Mucosa of stomach (tissue), 1 donor: ENCODE measurements around the gene MBNL1.
A peak's percentile ranks its signal among the peaks of the same experiment; 100 is the strongest.
"Not testable (repeated sequence)": the region's sequence is repeated elsewhere in the genome, so short reads cannot be mapped to it uniquely, and the experiment has no call there.

Source experiments
- H3K27me3 ChIP-seq: one replicate; pipeline ENCODE4 v1.7.0; 2013; ENCODE audit warnings: mild to moderate bottlenecking, low read length; ENCODE audit not compliant: control insufficient read depth, insufficient read depth
- H3K36me3 ChIP-seq: one replicate; pipeline ENCODE4 v1.7.0; 2013; ENCODE audit warnings: low read length; ENCODE audit not compliant: control insufficient read depth, insufficient read depth
- H3K4me1 ChIP-seq: one replicate; pipeline ENCODE4 v1.7.0; 2013; ENCODE audit warnings: mild to moderate bottlenecking, low read length; ENCODE audit not compliant: control insufficient read depth, insufficient read depth
- H3K4me3 ChIP-seq: one replicate; pipeline ENCODE4 v1.7.0; 2013; ENCODE audit warnings: low read length
- H3K9ac ChIP-seq: one replicate; pipeline ENCODE4 v1.7.0; 2013; ENCODE audit warnings: mild to moderate bottlenecking, low read length, moderate library complexity
- H3K9me3 ChIP-seq: one replicate; pipeline ENCODE4 v1.7.0; 2013; ENCODE audit warnings: mild to moderate bottlenecking, low read length, moderate library complexity; ENCODE audit not compliant: control insufficient read depth
- donor health status: Pancreatic carcinoma.

Gene MBNL1

DNA sequence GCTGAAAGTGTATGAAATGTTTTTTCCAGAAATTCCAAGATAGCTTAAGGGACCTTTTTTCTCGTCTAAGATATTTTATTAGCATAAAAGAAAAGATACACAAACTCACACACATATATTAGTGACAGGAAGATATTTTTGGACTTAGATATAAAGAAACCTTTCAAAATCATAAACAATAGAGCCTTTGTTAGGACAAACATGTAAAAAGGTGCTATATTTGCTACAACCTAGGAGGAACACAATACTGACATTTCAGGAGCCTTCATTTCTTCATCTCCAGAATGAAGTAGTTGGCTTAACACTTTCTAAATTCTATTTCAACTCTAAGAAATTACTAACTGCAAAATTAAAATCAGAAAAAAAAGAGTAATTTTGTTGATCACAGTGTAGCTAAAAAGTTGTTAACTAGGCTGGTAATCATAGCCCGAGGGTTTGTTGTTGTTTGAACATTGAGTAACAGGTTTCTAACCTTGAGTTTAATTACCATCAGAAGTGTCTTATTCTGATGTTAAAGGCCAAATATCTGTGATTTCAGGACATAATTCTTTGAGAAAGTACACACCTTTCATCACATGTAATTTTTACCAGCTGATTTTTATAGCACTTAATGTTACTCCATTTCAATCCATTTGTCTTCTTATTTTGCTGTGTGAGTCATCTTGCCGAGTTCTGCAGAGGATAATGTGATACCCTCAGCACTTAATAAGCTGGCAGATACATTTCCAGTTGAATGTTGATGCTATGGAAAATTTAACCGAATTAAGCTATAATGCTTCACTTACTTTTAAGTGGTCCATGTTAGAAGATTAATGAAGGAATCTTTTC lies 97.3 kb downstream of the MBNL1 start:
- no peak overlapping the region for H3K9ac ChIP-seq
- no peak overlapping the region for H3K4me3 ChIP-seq
- no peaks in the 10 kb centered on the region for H3K4me1 ChIP-seq
- no peaks in the 10 kb centered on the region for H3K9me3 ChIP-seq
- no peaks in the 10 kb centered on the region for H3K27me3 ChIP-seq
- no peaks in the 10 kb centered on the region for H3K36me3 ChIP-seq

GRCh38 chr3:152367192-152367591 lies 98.5 kb downstream of the MBNL1 start:
- not testable (repeated sequence) for H3K4me3 ChIP-seq, H3K36me3 ChIP-seq, H3K4me1 ChIP-seq, H3K9me3 ChIP-seq, H3K9ac ChIP-seq, H3K27me3 ChIP-seq

- not testable (repeated sequence) for H3K4me1 ChIP-seq, H3K27me3 ChIP-seq, H3K9ac ChIP-seq, H3K4me3 ChIP-seq, H3K36me3 ChIP-seq, H3K9me3 ChIP-seq
These were observed 103.9 kb downstream of the MBNL1 start for GRCh38 chr3:152372633-152373032.

GRCh38 chr3:152373379-152373778 lies 104.7 kb downstream of the MBNL1 start:
- no peaks in the 10 kb centered on the region for H3K36me3 ChIP-seq
- H3K9ac ChIP-seq: no peak overlapping the region
- no peaks in the 10 kb centered on the region for H3K4me1 ChIP-seq
- H3K27me3 ChIP-seq: no peaks in the 10 kb centered on the region
- H3K4me3 ChIP-seq: no peak overlapping the region
- H3K9me3 ChIP-seq: no peaks in the 10 kb centered on the region

DNA sequence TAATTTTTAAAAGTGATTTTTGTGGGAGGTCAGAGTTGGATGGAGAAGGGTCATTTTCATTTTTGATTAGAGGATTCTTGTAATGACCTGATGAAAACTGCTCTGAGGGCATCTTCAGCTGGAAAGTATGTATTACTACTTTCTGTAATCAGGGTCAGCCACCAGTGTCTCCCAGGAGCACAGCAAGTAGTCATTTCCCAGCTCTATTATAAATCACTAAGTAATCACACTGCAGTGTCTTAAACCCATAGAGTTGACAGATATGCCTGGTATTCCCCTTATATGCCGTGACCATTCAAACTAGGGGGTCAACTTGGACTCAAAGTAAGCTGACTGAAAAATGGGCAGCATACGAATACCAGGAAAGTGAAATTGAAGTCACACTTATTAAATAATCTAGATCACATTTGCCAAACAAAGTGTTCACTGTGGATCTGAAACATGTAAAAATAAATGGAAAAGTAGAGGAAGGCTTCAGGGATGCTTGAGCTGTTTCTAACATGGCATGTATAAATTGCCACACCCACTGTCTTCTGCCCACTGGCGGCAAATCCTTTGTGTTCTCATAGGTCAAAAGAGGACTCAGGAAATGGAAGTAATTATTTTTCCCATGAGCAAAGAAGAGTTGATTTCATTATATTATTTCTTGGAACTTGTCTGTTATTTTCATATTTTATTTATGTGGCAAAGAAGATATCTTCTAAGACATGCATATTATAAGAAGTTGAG lies 105.7 kb downstream of the MBNL1 start:
- H3K27me3 ChIP-seq: no peaks in the 10 kb centered on the region
- no peaks in the 10 kb centered on the region for H3K9me3 ChIP-seq
- no peaks in the 10 kb centered on the region for H3K36me3 ChIP-seq
- no peak overlapping the region for H3K4me3 ChIP-seq
- H3K4me1 ChIP-seq: no peaks in the 10 kb centered on the region
- H3K9ac ChIP-seq: no peak overlapping the region

DNA sequence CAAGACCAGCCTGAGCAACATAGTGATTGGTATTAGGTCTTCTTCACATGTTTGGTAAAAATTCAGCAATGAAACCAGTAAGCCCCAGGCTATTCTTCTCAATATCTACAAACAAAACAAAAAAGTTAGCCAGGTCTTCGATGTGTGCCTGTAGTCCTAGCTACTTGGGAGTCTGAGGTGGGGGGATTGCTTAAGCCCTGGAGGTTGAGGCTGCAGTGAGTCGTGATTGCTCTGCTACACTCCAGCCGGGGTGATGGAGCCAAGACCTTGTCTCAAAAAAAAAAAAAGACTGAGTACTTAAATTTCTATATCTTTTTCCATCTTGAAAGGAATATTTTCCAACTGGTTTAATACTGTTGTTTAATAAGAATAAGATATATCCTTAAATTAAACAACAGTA lies 106.8 kb downstream of the MBNL1 start:
- no peaks in the 10 kb centered on the region for H3K27me3 ChIP-seq
- no peaks in the 10 kb centered on the region for H3K36me3 ChIP-seq
- H3K4me1 ChIP-seq: no peaks in the 10 kb centered on the region
- no peak overlapping the region for H3K9ac ChIP-seq
- H3K9me3 ChIP-seq: no peaks in the 10 kb centered on the region
- H3K4me3 ChIP-seq: no peak overlapping the region

- Histone ChIP-seq H3K4me3 (no peak overlapping the region), H3K9ac (no peak overlapping the region), H3K36me3 (no peaks in the 10 kb centered on the region)
These were observed 107.8 kb downstream of the MBNL1 start for GRCh38 chr3:152376351-152377183.

GRCh38 chr3:152377184-152377570 lies 108.4 kb downstream of the MBNL1 start:
- Histone ChIP-seq H3K27me3 (no peaks in the 10 kb centered on the region), H3K4me1 (peaks cover 3% of the 10 kb centered on the region), H3K9ac (no peak overlapping the region), H3K36me3 (no peaks in the 10 kb centered on the region), H3K9me3 (no peaks in the 10 kb centered on the region), H3K4me3 (no peak overlapping the region)

More at GRCh38 chr3:152376351-152377183, 107.8 kb downstream of the MBNL1 start:
- no peaks in the 10 kb centered on the region for H3K9me3 ChIP-seq
- H3K27me3 ChIP-seq: no peaks in the 10 kb centered on the region
- no peaks in the 10 kb centered on the region for H3K4me1 ChIP-seq

DNA sequence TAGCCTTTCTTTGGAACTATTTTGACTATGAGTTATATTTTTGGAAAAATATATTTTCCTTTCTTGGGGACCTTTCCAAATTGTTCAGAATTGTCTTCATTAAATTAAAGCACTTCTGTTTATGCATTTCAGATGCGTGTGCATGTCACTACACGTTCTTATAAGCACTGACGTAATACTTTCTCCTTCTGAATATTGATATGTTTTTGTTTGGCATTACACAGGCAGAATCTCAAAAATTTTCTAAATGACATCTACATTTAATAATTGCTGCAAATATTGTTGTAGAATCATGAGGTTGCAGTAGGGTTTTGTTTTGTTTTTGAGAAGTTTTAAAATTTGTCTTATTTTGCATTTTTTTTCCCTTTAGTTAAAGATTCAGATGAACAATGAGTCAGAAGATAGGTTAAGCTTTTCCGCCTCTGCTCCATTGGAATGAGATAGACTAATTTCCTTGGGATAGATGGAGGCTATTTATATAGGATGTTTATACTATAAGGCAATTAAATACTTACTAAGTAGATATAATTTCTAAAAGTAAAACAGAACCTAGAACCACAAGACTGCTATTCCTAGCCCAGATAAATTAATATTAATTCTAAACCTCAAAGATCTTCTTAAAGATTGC lies 110.8 kb downstream of the MBNL1 start:
- peaks cover 3% of the 10 kb centered on the region for H3K4me1 ChIP-seq

DNA sequence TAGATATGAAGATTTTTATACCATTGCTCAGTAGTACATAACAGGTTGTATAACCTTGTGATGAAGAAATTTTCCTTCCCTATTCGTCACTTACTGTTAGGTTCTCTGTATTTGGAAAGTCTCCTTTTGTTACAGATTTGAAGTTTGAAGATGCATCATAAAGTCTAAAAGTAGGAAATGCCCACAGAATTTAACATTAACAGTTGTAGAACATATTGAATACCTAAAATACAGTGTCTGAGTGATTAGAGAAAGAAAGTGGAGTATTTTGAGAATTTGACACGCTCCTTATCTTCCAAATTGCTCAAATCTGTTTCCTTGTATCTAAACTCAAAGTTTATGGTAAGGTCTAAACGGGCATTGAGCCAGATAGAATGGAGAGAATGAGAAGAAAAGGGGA lies 111.3 kb downstream of the MBNL1 start:
- Histone ChIP-seq H3K27me3 (no peaks in the 10 kb centered on the region), H3K4me1 (peaks cover 3% of the 10 kb centered on the region), H3K4me3 (no peak overlapping the region), H3K36me3 (no peaks in the 10 kb centered on the region), H3K9ac (no peak overlapping the region), H3K9me3 (no peaks in the 10 kb centered on the region)

More for the DNA sequence above, 110.8 kb downstream of the MBNL1 start:
- Histone ChIP-seq H3K4me3 (no peak overlapping the region), H3K9ac (no peak overlapping the region), H3K9me3 (no peaks in the 10 kb centered on the region), H3K36me3 (no peaks in the 10 kb centered on the region), H3K27me3 (no peaks in the 10 kb centered on the region)

- no peaks in the 10 kb centered on the region for H3K27me3 ChIP-seq
- H3K9ac ChIP-seq: peak overlapping the region; percentile 48
- no peaks in the 10 kb centered on the region for H3K36me3 ChIP-seq
- H3K9me3 ChIP-seq: no peaks in the 10 kb centered on the region
- peaks cover 3% of the 10 kb centered on the region for H3K4me1 ChIP-seq
- no peak overlapping the region for H3K4me3 ChIP-seq
These were observed 113.2 kb downstream of the MBNL1 start for GRCh38 chr3:152381881-152382295.
